Ishikawa (cell line): Measurements from ENCODE around the gene TAGLN3.

ENCODE experiments used
- CEBPB ChIP-seq: IDR thresholded peaks from 2 replicates; pipeline ENCODE4 v1.6.1; 2012
- CREB1 ChIP-seq: IDR thresholded peaks from 2 replicates; pipeline ENCODE4 v1.6.1; 2012; ENCODE audit warnings: low read depth
- EGR1 ChIP-seq: IDR thresholded peaks from 2 replicates; pipeline ENCODE4 v1.6.1; 2012
- EP300 ChIP-seq: IDR thresholded peaks from 2 replicates; pipeline ENCODE4 v1.6.1; 2012; ENCODE audit warnings: borderline replicate concordance
- FOXM1 ChIP-seq: IDR thresholded peaks from 2 replicates; pipeline ENCODE4 v1.6.1; 2012; ENCODE audit warnings: low read depth, borderline replicate concordance
- NFIC ChIP-seq: IDR thresholded peaks from 2 replicates; pipeline ENCODE4 v1.6.1; 2012
- RAD21 ChIP-seq: IDR thresholded peaks from 2 replicates; pipeline ENCODE4 v1.6.1; 2012; ENCODE audit warnings: low read depth
- TAF1 ChIP-seq: IDR thresholded peaks from 2 replicates; pipeline ENCODE4 v1.6.1; 2012; ENCODE audit warnings: low read depth, mild to moderate bottlenecking
- TCF12 ChIP-seq: IDR thresholded peaks from 2 replicates; pipeline ENCODE4 v1.6.1; 2012; ENCODE audit warnings: low read depth
- TEAD4 ChIP-seq: IDR thresholded peaks from 2 replicates; pipeline ENCODE4 v1.6.1; 2012
- YY1 ChIP-seq: IDR thresholded peaks from 2 replicates; pipeline ENCODE4 v1.6.1; 2012; ENCODE audit warnings: low read depth
- ZBTB7A ChIP-seq: IDR thresholded peaks from 2 replicates; pipeline ENCODE4 v1.6.1; 2012; ENCODE audit warnings: low read depth
- TF ChIP-seq, protein P1 (sequence below): IDR thresholded peaks from 2 replicates; pipeline ENCODE4 v1.6.1; 2012
- TF ChIP-seq, protein P2 (sequence below): IDR thresholded peaks from 2 replicates; pipeline ENCODE4 v1.6.1; 2012
- TF ChIP-seq, protein P3 (sequence below): IDR thresholded peaks from 2 replicates; pipeline ENCODE4 v1.6.1; 2012; ENCODE audit warnings: low read depth, mild to moderate bottlenecking

TAGLN3 gene

DNA sequence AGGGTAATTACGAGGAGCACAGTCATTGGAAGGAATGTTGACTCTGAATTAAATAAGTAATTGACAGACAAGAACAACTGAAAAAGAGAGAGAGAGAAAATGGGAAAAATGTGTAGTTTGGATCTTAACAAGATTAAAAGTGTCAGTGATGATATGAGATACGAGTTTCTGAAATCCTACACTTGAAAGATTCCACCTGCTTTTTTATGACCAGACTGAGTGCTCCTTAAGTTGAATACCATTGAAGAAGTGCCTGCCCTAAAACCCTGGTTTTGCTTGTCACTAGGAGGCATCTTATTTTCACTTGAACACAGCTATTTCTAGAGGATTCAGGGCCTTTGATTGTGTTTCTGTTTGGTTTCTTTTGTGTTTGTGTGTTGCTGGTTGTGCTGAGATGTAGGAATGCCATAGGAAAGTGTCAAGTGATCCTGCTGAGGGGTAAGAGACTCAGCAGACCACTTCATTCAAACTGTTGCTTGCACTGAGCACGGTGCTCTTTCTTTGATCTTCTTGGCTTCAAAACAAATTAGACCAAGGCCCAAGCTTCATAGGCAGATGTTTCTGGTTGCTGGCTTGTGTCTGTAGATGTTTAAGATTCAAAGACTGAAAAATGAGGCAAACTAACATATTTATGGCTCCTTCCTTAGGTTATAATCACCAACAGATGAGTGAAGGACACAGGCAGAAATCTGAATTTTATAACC lies 37.1 kb upstream of the TAGLN3 start:
- TF ChIP-seq TCF12 (no peak), FOXM1 (no peak), ZBTB7A (no peak), NFIC (no peak), EGR1 (no peak), TAF1 (no peak), YY1 (no peak), TEAD4 (no peak), CREB1 (no peak), EP300 (no peak), CEBPB (no peak), RAD21 (no peak)
- TF ChIP-seq, protein P1, sequence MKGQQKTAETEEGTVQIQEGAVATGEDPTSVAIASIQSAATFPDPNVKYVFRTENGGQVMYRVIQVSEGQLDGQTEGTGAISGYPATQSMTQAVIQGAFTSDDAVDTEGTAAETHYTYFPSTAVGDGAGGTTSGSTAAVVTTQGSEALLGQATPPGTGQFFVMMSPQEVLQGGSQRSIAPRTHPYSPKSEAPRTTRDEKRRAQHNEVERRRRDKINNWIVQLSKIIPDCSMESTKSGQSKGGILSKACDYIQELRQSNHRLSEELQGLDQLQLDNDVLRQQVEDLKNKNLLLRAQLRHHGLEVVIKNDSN = no peak
- TF ChIP-seq, protein P2, sequence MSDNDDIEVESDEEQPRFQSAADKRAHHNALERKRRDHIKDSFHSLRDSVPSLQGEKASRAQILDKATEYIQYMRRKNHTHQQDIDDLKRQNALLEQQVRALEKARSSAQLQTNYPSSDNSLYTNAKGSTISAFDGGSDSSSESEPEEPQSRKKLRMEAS = no peak
- TF ChIP-seq, protein P3, sequence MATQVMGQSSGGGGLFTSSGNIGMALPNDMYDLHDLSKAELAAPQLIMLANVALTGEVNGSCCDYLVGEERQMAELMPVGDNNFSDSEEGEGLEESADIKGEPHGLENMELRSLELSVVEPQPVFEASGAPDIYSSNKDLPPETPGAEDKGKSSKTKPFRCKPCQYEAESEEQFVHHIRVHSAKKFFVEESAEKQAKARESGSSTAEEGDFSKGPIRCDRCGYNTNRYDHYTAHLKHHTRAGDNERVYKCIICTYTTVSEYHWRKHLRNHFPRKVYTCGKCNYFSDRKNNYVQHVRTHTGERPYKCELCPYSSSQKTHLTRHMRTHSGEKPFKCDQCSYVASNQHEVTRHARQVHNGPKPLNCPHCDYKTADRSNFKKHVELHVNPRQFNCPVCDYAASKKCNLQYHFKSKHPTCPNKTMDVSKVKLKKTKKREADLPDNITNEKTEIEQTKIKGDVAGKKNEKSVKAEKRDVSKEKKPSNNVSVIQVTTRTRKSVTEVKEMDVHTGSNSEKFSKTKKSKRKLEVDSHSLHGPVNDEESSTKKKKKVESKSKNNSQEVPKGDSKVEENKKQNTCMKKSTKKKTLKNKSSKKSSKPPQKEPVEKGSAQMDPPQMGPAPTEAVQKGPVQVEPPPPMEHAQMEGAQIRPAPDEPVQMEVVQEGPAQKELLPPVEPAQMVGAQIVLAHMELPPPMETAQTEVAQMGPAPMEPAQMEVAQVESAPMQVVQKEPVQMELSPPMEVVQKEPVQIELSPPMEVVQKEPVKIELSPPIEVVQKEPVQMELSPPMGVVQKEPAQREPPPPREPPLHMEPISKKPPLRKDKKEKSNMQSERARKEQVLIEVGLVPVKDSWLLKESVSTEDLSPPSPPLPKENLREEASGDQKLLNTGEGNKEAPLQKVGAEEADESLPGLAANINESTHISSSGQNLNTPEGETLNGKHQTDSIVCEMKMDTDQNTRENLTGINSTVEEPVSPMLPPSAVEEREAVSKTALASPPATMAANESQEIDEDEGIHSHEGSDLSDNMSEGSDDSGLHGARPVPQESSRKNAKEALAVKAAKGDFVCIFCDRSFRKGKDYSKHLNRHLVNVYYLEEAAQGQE = no peak

DNA sequence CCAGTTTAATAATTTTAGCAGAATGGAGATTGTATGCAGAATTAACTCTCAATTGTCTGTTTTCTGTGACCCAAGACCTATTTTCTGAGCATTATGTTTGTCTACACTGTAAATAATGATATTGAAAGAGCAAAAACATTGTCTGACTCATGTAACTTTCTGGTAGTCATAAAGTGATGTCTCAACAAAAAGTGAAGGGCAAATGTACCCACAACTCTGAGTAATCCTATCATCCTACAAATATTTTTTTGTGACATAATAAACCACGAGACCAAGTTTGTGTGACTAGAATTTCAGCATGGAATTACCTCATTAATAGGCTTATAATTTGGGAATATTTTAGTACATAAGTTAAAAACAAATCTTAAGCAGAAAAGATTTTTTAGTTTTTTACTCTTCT lies 35.3 kb upstream of the TAGLN3 start:
- TF ChIP-seq RAD21 (no peak), CREB1 (no peak), TCF12 (no peak), FOXM1 (no peak), NFIC (no peak), TAF1 (no peak), ZBTB7A (no peak), TEAD4 (no peak), CEBPB (no peak)
- TF ChIP-seq, protein P3 = no peak
- TF ChIP-seq, protein P2 = no peak
- TF ChIP-seq, protein P1 = no peak

DNA sequence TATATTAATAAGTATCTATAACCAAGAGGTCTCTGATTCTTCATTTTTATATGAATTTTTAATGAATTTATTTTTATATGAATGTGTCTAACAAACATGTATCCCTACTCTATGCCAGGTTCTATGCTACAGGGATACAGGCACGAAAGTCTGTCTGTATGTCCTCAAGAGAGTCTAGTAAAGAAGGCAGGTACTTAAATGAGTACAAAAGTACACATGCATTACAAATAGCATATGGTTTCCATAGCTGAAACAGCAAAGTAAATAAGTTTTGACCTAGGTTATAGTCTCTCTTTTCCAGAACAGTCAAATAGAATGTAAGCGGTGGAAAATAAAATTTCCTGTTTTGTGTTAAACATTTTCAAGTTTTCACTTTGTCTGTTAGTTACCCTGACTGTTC lies 33.2 kb upstream of the TAGLN3 start:
- no peak for TF ChIP-seq CEBPB
- no peak for TF ChIP-seq TCF12
- TF ChIP-seq FOXM1 = no peak
- no peak for TF ChIP-seq CREB1

DNA sequence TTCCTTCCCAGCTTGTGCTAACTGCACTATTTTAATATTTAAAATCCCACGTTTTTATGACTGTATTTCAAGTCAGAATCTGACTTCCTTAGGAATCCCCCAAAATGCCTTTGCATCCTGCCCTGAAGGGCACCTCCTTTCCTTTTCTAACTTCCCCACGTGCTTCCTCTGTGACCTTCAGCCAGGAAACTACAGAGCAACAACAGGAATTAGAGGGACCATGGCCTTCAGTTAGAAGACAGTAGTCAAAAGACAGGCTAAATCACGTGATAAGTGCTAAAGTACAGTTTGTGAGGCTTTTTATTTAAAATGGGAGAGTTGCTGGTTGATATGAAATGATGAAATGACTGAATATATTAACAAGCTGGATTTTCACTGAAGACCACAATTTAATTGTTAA lies 31.7 kb upstream of the TAGLN3 start:
- TF ChIP-seq TEAD4 (no peak), CREB1 (no peak), TCF12 (no peak), FOXM1 (no peak), EP300 (no peak), EGR1 (no peak), RAD21 (no peak), TAF1 (no peak)
- TF ChIP-seq, protein P3 = no peak
